ENCODE measurements around the gene MARS1. TPM values are rescaled to one million over a fixed set of nuclear protein-coding genes. Genes with fewer than 3 reads are reported as not detected.
"Not testable (repeated sequence)": the region's sequence is repeated elsewhere in the genome, so short reads cannot be mapped to it uniquely, and the experiment has no call there.

Gene MARS1
- total RNA-seq, result 283 and 318 TPM in 2 replicates

- peak within 1 kb of the TSS; percentile 97 for H3K4me3 Mint-ChIP-seq
- peak within 1 kb of the TSS; percentile 96 for H3K27ac Mint-ChIP-seq
- intact Hi-C loops (cut with micrococcal nuclease), result loop anchor here (1.0 to 2.0 kb wide), 5 partner anchors 9 to 60 kb away; partner anchors contain the start of genes DCTN2, DDIT3, GLI1 and R3HDM2
- peak; percentile 91 for DNase-seq (ENCODE audit: low spot score)
- H3K27me3 Mint-ChIP-seq (ENCODE audit: insufficient read depth), result no peaks in the 10 kb centered on the region
- H3K4me1 Mint-ChIP-seq (ENCODE audit: low read depth), result peaks cover 33% of the 10 kb centered on the region
- H3K36me3 Mint-ChIP-seq (ENCODE audit: low read depth), result peaks cover 36% of the 10 kb centered on the region
- no peaks in the 10 kb centered on the region for H3K9me3 Mint-ChIP-seq
These were observed at the start of gene MARS1 for GRCh38 chr12:57487597-57488401. TSS of gene MARS1 (plus strand) at chr12:57488068. CDS start at chr12:57488091, 23 bp downstream.

DNA sequence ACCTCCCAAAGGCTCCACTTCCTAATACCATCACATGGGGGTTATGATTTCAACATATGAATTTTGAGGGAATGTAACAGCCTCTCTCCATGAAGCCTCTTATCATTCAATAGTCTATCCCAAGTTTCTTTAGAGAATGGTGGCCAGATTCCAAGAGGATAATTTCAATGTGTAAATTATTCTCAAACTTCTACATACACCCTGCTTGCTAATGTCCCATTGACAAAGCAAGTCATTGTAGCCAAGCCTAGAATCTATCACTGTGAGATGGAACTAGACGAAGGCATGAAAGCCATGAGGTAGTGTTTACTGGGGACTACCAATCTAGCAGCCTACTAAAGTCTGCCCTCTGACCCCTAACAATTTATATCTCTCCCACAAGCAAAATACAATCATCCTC is 49.5 kb upstream of the MARS1 start:
- intact Hi-C loops (cut with micrococcal nuclease), result no loop called here
- Mint-ChIP-seq H3K27ac (no peak overlapping the region), H3K27me3 (ENCODE audit: insufficient read depth) (peaks cover 13% of the 10 kb centered on the region), H3K4me1 (ENCODE audit: low read depth) (peaks cover 4% of the 10 kb centered on the region), H3K4me3 (no peak overlapping the region), H3K9me3 (peaks cover 8% of the 10 kb centered on the region), H3K36me3 (ENCODE audit: low read depth) (peaks cover 4% of the 10 kb centered on the region)
- DNase-seq (ENCODE audit: low spot score), result no peak

DNA sequence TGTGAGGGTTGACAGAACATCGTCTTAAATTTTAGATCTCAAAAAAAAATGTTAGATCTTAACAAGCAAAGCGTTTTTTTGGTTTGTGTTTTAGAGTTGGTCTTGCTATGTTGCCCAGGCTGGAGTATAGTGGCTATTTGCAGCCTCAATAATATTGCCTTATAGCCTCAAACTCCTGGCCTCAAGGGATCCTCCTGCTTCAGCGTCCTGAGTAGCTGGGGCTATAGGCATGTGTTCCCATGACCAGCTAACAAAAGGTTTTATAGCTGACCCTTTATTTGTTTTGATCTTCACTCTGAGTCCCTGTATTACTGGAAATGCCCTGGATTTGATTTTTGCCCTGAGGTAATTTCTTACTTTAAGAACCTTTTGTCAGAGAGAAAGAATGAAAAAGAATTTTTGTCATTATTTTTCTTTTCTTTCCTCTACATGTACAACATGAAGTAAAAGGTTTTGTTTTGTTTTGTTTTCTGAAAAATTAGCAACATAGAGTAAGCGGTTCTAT is 48.1 kb upstream of the MARS1 start:
- intact Hi-C loops (cut with micrococcal nuclease), result no loop called here
- H3K4me3 Mint-ChIP-seq, result no peak overlapping the region
- no peak overlapping the region for H3K27ac Mint-ChIP-seq
- H3K4me1 Mint-ChIP-seq (ENCODE audit: low read depth), result peaks cover 4% of the 10 kb centered on the region
- DNase-seq (ENCODE audit: low spot score), result no peak
- peaks cover 4% of the 10 kb centered on the region for H3K36me3 Mint-ChIP-seq (ENCODE audit: low read depth)
- H3K9me3 Mint-ChIP-seq, result peaks cover 8% of the 10 kb centered on the region
- H3K27me3 Mint-ChIP-seq (ENCODE audit: insufficient read depth), result peaks cover 13% of the 10 kb centered on the region

GRCh38 chr12:57441393-57441792 is 46.5 kb upstream of the MARS1 start:
- H3K27ac Mint-ChIP-seq; H3K36me3 Mint-ChIP-seq (ENCODE audit: low read depth); H3K9me3 Mint-ChIP-seq; H3K4me3 Mint-ChIP-seq; DNase-seq (ENCODE audit: low spot score); intact Hi-C loops (cut with micrococcal nuclease); H3K4me1 Mint-ChIP-seq (ENCODE audit: low read depth): not testable (repeated sequence)
- H3K27me3 Mint-ChIP-seq (ENCODE audit: insufficient read depth), result peaks cover 13% of the 10 kb centered on the region

DNA sequence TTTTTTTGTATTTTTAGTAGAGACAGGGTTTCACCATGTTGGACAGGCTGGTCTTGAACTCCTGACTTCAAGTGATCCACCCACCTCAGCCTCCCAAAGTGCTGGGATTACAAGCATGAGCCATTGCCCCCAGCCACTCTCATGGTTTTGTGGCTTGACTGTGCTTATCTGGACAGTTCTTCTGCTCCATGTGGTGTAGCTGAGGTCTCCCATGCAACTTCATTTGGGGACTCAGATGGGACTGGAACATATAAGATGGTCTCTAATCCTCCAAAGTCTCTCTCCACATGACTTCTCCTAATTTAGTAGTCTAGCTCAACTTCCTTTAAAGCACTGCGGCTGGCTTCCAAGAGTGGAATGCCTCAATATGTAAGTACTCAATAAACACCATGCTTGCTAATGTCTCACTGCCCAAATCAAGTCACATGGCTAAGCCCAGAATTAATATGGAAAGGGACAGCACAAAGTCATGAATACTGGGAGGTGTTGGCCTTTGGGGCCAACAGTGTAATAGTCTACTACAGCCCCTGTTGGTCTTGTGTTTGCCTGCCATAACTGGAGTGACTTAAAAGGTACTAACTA is 45.9 kb upstream of the MARS1 start:
- Mint-ChIP-seq H3K4me1 (ENCODE audit: low read depth) (no peaks in the 10 kb centered on the region), H3K4me3 (no peak overlapping the region), H3K27ac (no peak overlapping the region), H3K27me3 (ENCODE audit: insufficient read depth) (peaks cover 13% of the 10 kb centered on the region), H3K9me3 (peaks cover 8% of the 10 kb centered on the region), H3K36me3 (ENCODE audit: low read depth) (peaks cover 4% of the 10 kb centered on the region)
- no peak for DNase-seq (ENCODE audit: low spot score)
- intact Hi-C loops (cut with micrococcal nuclease), result loop anchor here (1.0 kb wide), 1 partner anchor 9 kb away; no protein-coding TSS in a partner anchor

GRCh38 chr12:57444337-57444736 is 43.5 kb upstream of the MARS1 start:
- H3K9me3 Mint-ChIP-seq; H3K27ac Mint-ChIP-seq; intact Hi-C loops (cut with micrococcal nuclease); H3K4me1 Mint-ChIP-seq (ENCODE audit: low read depth); H3K4me3 Mint-ChIP-seq; H3K36me3 Mint-ChIP-seq (ENCODE audit: low read depth); DNase-seq (ENCODE audit: low spot score): not testable (repeated sequence)
- peaks cover 10% of the 10 kb centered on the region for H3K27me3 Mint-ChIP-seq (ENCODE audit: insufficient read depth)

- H3K9me3 Mint-ChIP-seq, result peaks cover 8% of the 10 kb centered on the region
- peaks cover 4% of the 10 kb centered on the region for H3K36me3 Mint-ChIP-seq (ENCODE audit: low read depth)
- H3K27ac Mint-ChIP-seq, result no peak overlapping the region
- H3K27me3 Mint-ChIP-seq (ENCODE audit: insufficient read depth), result peaks cover 10% of the 10 kb centered on the region
- no peak for DNase-seq (ENCODE audit: low spot score)
- intact Hi-C loops (cut with micrococcal nuclease), result no loop called here
- H3K4me1 Mint-ChIP-seq (ENCODE audit: low read depth), result no peaks in the 10 kb centered on the region
- no peak overlapping the region for H3K4me3 Mint-ChIP-seq
These were observed 43.1 kb upstream of the MARS1 start for GRCh38 chr12:57444744-57445143.

DNA sequence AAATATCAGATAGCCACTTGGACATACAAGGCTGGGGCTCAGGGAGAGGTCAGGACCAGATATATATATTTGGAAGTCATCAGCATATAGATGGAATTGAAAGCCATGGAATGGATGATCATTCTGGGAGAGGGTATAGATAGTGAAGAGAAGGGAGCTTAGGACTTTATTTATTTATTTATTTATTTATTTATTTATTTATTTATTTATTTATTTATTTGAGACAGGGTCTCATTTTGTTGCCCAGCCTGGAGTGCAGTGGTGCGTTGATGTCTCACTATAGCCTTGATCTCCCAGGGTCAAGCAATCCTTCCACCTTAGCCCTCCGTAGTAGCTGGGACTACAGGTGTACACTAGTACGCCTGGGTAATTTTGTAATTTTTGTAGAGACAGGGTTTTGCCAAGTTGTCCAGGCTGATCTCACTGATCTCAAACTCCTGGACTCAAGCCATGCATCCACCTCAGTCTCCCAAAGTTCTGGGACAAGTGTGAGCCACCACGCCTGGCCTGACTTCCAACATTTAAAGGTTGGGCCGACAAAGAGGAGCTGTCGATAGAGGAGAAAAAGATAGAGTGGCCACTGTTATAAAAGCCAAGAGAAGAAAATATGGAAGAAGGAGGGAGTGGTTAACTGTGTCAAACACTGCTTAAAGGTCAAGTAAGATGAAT is 41.4 kb upstream of the MARS1 start:
- peaks cover 8% of the 10 kb centered on the region for H3K9me3 Mint-ChIP-seq
- H3K27me3 Mint-ChIP-seq (ENCODE audit: insufficient read depth), result peaks cover 6% of the 10 kb centered on the region
- intact Hi-C loops (cut with micrococcal nuclease), result no loop called here
- H3K36me3 Mint-ChIP-seq (ENCODE audit: low read depth), result peaks cover 4% of the 10 kb centered on the region
- H3K27ac Mint-ChIP-seq, result no peak overlapping the region
- no peak for DNase-seq (ENCODE audit: low spot score)
- H3K4me1 Mint-ChIP-seq (ENCODE audit: low read depth), result no peaks in the 10 kb centered on the region
- no peak overlapping the region for H3K4me3 Mint-ChIP-seq

DNA sequence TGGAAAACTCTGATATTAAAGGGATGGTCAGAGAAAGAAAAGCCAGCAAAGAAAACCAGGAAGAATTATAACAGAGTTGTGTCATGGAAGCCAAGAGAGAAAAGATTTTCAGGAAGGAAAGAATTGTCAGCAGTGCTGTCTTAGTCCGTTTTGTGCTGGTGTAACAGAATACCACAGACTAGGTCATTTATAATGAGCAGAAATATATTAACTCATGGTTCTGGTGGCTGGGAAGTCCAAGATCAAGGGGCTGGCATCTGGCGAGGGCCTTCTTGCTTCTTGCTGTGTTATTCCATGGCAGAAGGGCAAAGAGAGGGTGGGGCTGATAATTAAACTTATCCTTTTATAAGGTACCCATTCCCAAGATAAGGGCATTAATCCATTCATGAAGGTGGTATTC is 39.2 kb upstream of the MARS1 start:
- H3K27ac Mint-ChIP-seq, result no peak overlapping the region
- no peak for DNase-seq (ENCODE audit: low spot score)
- no peaks in the 10 kb centered on the region for H3K36me3 Mint-ChIP-seq (ENCODE audit: low read depth)
- H3K27me3 Mint-ChIP-seq (ENCODE audit: insufficient read depth), result no peaks in the 10 kb centered on the region
- no peaks in the 10 kb centered on the region for H3K9me3 Mint-ChIP-seq
- H3K4me3 Mint-ChIP-seq, result no peak overlapping the region
- H3K4me1 Mint-ChIP-seq (ENCODE audit: low read depth), result peaks cover 6% of the 10 kb centered on the region
- intact Hi-C loops (cut with micrococcal nuclease), result no loop called here

DNA sequence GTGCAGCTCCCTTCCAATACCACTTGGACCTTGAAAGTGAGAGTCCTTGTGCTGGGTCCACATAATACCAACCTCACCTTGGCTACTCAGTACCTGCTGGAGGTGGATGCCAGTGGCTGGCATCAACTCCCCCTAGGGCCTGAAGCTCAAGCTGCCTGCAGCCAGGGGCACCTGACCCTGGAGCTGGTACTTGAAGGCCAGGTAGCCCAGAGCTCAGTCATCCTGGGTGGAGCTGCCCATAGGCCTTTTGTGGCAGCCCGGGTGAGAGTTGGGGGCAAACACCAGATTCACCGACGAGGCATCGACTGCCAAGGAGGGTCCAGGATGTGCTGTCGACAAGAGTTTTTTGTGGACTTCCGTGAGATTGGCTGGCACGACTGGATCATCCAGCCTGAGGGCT is 38.5 kb upstream of the MARS1 start:
- no peaks in the 10 kb centered on the region for H3K27me3 Mint-ChIP-seq (ENCODE audit: insufficient read depth)
- DNase-seq (ENCODE audit: low spot score), result no peak
- H3K4me1 Mint-ChIP-seq (ENCODE audit: low read depth), result peaks cover 6% of the 10 kb centered on the region
- intact Hi-C loops (cut with micrococcal nuclease), result no loop called here
- no peaks in the 10 kb centered on the region for H3K36me3 Mint-ChIP-seq (ENCODE audit: low read depth)
- H3K4me3 Mint-ChIP-seq, result no peak overlapping the region
- H3K27ac Mint-ChIP-seq, result no peak overlapping the region
- H3K9me3 Mint-ChIP-seq, result no peaks in the 10 kb centered on the region

DNA sequence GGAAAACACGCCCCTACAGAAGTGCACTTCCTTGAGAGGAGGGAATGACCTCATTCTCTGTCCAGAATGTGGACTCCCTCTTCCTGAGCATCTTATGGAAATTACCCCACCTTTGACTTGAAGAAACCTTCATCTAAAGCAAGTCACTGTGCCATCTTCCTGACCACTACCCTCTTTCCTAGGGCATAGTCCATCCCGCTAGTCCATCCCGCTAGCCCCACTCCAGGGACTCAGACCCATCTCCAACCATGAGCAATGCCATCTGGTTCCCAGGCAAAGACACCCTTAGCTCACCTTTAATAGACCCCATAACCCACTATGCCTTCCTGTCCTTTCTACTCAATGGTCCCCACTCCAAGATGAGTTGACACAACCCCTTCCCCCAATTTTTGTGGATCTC is 37.8 kb upstream of the MARS1 start:
- H3K27ac Mint-ChIP-seq, result no peak overlapping the region
- H3K4me3 Mint-ChIP-seq, result no peak overlapping the region
- no peaks in the 10 kb centered on the region for H3K36me3 Mint-ChIP-seq (ENCODE audit: low read depth)
- peaks cover 6% of the 10 kb centered on the region for H3K4me1 Mint-ChIP-seq (ENCODE audit: low read depth)
- no peak for DNase-seq (ENCODE audit: low spot score)
- no peaks in the 10 kb centered on the region for H3K9me3 Mint-ChIP-seq
- intact Hi-C loops (cut with micrococcal nuclease), result no loop called here
- no peaks in the 10 kb centered on the region for H3K27me3 Mint-ChIP-seq (ENCODE audit: insufficient read depth)

GRCh38 chr12:57451233-57451778 is 36.6 kb upstream of the MARS1 start:
- Mint-ChIP-seq H3K4me1 (ENCODE audit: low read depth) (peaks cover 14% of the 10 kb centered on the region), H3K4me3 (no peak overlapping the region), H3K27me3 (ENCODE audit: insufficient read depth) (no peaks in the 10 kb centered on the region), H3K9me3 (no peaks in the 10 kb centered on the region), H3K36me3 (ENCODE audit: low read depth) (no peaks in the 10 kb centered on the region), H3K27ac (no peak overlapping the region)
- intact Hi-C loops (cut with micrococcal nuclease), result loop anchor here (1.0 kb wide), 1 partner anchor 9 kb away; no protein-coding TSS in a partner anchor
- DNase-seq (ENCODE audit: low spot score), result no peak

Data from activated T-helper 1 cell treated with anti-CD3 and anti-CD28 coated beads, Interleukin-12 subunit alpha, Interleukin-12 subunit beta, Interleukin-2, Interleukin-4 antibody, amounts not matched to agents 30 ng/mL and 10 ng/mL and 1 ng/mL, durations not matched to agents 14 hours and 24 hours and 36 hours (primary cell).